Transverse colon (tissue), 3 donors: ENCODE measurements around the gene IWS1.

Source experiments
- CTCF ChIP-seq, 5 experiments: fragments of 200-600 bp in 3 of 5; fragments of 450-650 bp in 2 of 5; sonication (generic) in 3 of 5; IDR thresholded peaks; 1 replicate in 2 of 5; 2 replicates in 3 of 5; pipeline ENCODE4 v1.5.1; 2016 to 2017; ENCODE audit warnings: antibody characterized with exemption in 5 of 5, inconsistent platforms in 3 of 5, mild to moderate bottlenecking in 2 of 5, moderate library complexity in 1 of 5
- EP300 ChIP-seq: sonication (generic); formaldehyde crosslinking; IDR thresholded peaks from one replicate; pipeline ENCODE4 v1.6.1; 2017; ENCODE audit warnings: antibody characterized with exemption, low read depth
- POLR2A ChIP-seq: fragments of 450-650 bp; IDR thresholded peaks from one replicate; pipeline ENCODE4 v1.6.1; 2016; ENCODE audit warnings: antibody characterized with exemption, mild to moderate bottlenecking, moderate library complexity

GRCh38 chr2:127572841-127573240 lies 46.6 kb upstream of the IWS1 start:
- TF ChIP-seq CTCF (IDR thresholded peaks at IDR 0.05) (no peak), EP300 (no peak), POLR2A (no peak)
